ENCODE data around the gene ARSI.
"Not testable (repeated sequence)": the region's sequence is repeated elsewhere in the genome, so short reads cannot be mapped to it uniquely, and the experiment has no call there.

ARSI gene

DNA sequence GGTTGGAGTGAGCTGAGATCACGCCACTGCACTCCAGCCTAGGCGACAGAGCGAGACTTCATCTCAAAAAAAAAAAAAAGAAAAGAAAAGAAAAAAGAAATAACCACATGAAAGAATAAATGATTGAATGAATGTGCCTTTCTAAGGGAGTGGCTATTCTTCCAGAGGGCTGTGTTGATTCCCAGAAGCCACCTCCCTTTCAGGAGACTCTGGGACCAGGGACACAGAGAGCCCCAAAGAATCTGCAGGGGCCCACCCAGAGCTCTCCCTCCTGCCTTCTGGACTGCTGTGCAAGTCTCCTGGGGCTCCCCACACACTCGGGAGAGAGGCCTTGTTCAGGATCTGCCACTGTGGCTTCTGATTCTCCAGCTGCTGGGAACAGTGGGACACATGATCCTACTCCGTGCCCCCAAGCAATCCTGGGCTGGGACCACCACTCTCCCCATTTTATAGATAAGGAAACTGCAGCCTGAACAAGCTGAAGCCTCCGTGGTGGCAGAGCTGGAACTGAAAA lies 36.8 kb downstream of the ARSI start:
- no peak for DNase-seq (ENCODE audit: low spot score)

DNA sequence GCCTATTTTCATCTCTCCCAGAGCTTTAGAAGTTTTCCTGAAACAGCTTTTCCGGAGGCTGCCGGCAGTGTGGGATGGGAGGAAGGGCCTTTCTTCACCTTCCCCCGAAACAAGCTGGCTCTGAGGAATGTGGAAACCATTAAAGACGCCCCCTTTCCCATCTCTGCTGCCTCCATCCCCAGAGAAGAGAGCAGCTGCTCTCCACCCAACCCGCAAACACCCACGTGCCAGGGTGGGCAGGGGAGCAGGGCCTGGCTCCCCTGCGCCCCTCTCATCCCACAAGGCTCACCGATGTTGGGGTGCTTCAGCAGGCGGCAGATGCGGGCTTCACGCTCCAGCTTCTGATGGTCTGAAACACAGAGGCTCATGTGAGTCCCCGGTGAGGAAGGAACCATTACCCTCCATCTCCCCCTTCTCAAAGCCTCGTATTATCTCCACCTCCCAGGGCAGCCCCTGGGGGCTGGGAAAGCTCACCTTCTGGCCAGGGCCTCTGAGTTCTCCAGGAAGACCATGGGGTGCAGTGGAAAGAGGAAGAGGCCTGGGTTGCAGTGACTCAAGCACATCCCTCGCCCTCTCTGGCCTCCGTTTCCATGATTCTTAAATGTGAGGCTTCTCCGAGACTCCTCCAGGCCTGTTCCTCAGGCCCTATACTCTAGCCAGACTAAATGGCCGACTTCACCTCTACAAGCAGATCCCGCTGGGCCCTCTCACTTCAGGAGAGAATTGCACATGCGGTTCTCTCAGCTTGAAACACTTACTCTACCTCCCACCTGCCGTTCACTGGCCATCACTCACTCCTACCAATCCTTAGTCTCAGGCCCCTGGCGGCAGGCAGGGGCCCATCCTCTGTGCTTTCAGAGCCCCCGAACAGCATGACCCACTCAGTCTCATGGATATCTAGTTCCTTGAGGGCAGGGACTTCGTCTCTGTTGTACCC lies 37.8 kb downstream of the ARSI start:
- DNase-seq (ENCODE audit: low spot score): no peak

DNA sequence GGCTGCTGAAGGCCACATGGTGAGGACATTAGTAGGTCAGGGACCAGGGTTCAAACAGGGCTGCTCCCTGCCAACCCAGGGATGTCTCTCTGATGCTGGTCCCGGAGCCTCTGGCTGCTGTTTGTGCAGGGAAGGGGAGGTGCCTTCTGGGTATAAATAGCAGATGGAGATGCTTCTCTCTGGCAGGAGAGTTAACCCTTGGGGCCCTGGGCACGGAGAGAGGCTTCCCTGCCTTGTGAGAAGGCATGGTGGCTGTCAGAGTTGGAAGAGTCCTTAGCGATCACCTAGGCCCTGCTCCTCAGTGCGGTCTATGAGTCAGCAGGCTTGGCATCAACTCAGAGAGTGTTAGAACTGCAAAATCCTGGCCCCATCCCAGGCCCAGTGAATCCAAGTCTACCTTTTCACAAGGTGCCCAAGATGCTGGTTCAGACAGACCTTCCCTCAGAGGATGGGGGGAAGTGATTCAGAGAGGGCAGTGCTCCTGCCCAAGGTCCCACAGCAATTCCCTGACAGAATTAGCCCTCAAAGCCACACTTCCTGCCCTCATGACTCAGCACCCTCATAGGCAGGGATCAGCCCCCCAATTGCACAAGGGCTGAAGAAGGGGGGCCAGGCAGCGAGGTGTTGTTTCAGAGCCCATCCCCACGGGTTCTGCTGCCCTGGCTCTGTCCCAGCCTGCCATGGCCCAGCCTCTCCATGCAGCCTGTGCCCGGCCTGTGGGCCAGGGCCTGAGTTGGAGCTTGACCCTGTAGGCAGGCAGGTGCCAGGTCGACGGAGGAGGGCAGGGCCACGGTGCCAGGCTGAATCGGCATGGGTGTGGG lies 38.7 kb downstream of the ARSI start:
- no peak for DNase-seq (ENCODE audit: low spot score)

DNA sequence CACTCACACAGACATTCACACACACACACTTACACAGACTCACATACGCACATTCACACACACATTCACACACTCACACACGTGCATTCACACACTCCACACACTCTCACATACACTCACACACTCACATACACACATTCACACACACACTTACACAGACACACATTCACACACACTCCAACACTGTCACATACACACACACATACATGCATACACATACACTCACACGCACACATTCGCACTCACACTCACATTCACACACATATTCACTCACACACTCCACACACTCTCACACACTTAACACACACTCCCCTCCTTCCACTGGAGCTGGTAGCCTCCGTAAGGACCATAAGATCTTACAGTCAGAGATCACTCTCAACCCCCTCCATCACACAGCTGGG lies 39.3 kb downstream of the ARSI start:
- no peak for DNase-seq (ENCODE audit: low spot score)

DNA sequence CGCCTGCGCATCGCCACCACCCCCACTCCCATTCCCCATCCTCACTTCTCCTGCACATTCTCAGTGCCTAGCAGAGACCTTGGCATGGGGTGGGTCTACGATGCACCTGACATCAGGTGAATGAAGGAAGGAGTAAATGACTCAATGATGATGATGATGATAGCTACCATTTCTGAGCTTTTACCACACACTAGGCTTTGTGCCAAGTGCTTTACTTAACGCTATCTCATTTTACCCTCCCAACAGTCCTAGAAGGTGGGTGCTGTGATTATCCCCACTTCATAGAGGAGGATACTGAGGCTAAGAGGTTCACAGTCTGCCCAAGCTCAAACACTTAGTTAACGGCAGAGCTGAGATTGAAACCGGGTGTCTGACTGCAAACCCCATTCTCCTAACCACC lies 40.2 kb downstream of the ARSI start:
- DNase-seq (ENCODE audit: low spot score): no peak

DNA sequence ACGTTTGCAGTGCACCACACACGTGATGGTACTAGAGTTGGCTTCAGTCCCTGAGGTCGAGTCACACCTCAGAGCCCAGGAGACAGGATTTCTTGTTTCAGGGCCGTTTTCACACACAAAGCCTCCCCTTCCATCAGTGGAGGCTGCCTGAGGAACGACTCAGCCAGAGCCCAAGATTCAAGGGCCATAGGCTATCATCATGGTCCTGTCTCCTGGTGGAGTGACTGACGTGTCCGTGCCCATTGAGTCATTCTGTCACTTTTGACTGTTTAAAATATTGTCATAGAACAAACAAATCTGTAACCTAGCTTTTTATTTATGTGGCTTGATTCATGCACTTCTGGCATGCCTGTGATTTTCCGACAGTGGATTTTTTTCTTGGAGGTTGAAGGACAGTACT lies 41.5 kb downstream of the ARSI start:
- no peak for DNase-seq (ENCODE audit: low spot score)

DNA sequence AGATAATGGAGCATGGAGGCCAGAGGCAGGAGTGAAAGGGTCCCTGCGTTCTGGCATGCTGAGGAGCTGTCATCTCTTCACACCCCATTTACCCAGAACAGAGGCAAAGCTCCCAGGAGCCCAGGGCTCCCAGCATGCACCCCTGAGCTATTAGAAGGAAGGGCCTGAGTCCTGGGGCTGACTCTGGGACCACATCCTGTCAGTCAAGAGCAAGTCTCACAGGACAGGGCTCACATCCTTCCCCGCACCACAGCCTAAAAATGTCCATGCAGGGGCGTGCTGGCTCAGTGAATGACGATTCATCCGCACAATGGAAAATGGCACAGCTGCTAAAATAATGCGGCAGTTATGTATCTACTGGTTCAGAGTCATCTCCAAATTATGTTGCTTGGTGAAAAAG lies 44.6 kb downstream of the ARSI start:
- peak; percentile 13 for DNase-seq (ENCODE audit: low spot score)

DNA sequence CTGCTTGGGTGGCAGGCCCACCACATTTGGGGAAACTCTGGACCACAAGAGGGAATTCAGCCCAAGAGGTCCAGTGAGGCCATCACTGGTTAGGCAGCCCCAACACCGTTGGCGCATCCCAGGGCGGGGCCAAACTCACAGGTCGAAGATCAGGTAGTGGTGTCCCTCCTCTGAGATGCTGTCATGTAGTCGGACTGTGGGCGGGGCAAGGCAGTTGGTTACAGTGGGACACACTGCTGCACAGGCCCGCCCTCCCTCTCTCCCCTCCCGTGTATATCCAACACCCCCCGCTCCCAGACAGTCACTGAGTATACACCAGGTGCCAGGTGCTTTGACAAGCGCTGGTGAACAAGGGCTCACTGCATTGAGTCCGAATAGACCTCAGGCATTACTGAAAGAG lies 45.3 kb downstream of the ARSI start:
- no peak for DNase-seq (ENCODE audit: low spot score)

DNA sequence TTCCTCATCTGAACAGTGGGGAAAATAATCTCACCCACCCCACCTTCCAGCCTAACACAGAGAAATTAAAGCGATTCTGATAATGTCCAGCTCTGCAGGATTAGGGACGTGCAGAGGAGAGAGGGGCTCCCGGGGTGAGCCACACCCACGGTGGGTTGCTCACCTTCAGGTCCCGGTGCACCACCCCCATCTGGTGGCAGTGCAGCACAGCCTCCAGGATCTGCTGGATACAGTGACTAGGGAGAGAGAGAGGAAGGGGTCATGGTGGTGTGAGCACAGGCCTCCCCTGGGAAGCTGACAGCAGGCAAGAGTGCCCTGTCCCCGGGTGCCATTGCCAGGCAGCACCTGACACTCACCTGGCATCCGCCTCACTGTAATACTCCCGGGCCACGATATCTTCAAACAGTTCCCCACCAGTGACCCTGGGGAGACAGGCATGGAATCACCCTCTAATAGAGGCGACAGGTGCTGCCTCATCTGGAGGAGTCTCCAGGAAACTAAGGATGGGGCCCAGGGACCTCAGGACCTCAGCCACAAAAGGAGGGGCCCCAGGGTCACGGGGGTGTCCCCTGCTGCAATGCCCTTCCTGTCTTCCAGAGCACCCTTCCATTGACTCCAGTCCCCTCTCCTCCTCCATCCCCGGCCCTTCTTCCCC lies 46.2 kb downstream of the ARSI start:
- no peak for DNase-seq (ENCODE audit: low spot score)

DNA sequence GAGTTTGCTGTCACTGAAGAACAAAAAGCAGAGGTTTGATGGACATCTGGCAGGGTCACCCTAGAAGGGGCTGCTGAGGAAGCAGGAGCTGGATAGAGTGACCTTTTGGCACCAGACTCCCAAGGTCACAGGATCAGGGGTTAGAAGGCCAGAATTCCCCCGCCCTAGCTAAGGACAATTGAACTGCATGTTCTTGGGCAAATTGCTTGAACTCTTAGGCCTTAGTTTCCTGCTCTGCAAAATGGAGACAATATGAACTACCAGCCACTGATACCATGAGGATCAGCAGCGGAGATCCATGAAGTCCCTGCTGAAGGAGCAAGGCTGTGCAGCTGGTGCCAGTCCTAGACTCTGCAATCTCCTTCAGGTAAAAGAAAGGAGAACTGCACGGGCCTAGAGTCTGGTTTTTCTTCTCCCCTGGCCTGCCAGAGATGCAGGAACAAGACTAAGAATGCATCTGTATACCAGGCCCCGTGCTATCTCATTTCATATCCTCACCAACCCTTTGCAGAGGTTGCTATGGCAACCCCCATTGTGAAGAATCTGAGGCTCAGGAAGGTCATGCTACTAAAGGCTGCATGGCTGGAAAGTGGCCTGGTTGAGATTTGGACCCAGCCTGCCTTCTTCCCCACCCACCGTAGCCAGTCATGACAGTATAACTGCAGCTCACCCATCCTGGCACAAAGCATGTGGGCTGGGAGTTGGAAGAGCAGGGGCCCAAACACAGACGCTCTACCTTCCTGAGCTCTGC lies 46.9 kb downstream of the ARSI start:
- DNase-seq (ENCODE audit: low spot score): no peak

DNA sequence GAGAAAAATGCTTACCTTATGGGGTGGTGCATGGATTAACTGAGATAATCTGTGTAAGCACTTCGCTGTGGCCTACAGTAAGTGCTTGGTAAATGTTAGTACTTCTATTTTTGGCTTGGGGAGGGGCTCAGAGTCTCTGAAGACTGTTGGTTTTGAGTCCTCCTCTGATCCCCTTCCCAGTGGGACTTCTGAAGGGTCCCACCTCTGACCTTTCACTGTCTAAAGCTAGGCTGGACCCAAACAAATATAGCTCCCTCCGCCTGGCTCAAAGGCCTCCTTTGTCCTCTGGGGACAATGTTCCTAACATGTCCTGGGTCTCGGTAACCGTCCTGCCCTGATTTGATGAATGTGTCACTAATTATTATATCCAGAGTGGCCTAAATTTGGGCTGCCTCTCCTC lies 47.9 kb downstream of the ARSI start:
- DNase-seq (ENCODE audit: low spot score): no peak

DNA sequence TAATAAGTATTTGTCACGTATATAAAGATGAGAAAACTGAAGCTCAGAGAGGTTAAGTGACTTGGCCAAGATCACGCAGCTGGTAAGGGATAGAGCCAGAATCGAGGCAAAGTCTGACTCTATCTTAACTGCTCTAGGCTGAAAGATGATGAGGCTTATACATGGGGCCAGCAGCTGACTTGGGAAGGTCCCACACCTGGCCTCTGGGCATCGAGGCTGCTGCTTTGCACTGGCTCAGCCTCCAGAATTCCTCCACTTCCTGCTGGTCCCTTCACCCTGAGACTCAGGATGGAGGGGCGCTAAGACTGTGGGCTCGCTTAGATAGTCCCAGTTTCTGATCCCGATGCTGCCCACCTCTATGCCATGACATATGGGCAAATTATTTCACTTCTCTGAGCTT lies 48.3 kb downstream of the ARSI start:
- no peak for DNase-seq (ENCODE audit: low spot score)

DNA sequence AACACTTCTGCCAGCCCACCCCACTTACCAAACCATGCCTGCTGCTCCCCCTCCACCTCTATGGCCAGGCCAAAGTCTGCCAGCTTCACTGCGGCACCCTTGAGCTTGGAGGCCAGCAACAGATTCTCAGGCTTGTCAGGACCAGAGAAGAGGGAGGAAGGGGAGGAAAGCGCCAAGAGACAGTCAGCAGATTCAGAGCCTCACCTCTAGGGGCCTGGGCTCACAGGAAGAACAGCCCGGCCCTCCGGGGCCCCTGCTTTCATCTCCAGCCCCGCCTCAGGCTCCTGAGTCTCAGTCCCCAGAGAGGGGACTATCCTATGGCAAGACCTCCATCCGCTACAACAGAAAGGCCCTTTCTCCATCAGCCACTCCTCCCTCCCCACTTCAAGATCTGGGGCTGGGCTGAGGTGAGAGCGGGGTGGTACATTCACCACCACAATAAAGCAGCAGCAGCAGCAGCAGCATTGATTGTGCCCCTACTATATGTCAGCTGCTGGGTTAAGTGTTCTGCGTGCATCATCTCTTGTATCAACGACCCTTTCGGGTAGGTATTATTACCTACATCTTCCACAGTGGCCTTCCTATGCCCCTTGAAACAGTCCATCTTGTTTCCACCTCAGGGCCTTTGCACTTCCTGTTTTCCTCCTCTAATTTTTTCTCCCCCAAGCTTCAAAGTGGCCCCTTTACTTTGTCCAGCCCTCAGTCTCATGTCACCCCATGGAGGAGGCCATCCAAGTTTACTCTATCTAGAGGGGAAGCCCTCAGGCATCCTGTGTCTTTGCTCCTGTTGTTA lies 49.1 kb downstream of the ARSI start:
- DNase-seq (ENCODE audit: low spot score): no peak

DNA sequence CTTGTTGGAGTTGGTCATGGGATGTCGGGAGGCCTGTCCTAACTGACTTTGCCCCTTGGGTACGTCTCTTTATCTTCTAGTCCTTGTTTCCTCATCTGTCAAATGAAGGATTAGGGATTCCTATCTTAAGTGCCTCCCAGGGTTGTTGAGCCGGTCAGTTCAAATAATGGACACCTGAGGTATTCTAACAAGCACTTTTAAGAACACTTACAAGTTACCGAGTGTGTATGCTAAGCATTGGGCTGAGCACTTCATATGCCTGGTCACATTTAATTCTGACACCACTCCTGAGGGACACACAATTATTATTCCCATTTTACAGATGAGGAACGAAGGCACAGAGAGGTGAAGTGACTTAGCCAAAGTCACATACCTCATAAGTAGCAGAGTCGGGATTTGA lies 50.2 kb downstream of the ARSI start:
- DNase-seq (ENCODE audit: low spot score): no peak

DNA sequence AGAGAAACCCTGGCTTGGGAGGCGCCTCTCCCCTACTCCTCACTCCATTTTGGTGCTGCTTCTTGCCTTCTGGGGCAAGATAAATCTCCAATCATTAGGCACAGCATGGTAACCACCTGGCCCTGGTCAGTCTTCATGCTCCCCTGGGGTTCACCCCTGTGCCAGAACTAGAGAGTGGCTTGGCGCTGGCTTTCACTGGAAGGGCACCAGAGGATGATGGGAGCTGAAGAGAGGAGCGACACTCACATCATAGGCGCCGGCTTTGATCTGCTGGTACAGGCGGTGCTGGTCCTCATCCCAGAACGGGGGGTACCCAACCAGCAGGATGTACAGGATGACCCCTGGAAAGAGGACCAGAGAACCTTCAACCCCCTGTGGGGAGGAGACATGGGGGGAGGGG lies 51.2 kb downstream of the ARSI start:
- DNase-seq (ENCODE audit: low spot score): no peak

DNA sequence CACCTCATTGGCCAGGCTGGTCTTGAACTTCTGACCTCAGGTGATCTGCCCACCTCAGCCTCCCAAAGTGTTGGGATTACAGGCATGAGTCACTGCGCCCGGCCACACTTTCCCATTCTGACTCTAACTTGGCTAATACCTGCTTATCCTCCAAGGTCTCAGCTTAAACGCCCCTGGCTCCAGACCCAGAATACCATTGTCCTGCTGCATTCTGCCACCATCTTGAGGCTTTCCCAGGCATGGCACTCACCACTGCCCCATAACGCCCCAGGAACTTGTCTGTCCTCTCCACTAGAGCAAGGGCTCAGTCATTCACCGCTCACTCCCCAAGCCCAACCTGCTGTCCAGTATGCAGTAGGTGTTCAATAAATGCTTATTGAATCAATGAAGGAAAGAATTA lies 53.0 kb downstream of the ARSI start:
- no peak for DNase-seq (ENCODE audit: low spot score)

DNA sequence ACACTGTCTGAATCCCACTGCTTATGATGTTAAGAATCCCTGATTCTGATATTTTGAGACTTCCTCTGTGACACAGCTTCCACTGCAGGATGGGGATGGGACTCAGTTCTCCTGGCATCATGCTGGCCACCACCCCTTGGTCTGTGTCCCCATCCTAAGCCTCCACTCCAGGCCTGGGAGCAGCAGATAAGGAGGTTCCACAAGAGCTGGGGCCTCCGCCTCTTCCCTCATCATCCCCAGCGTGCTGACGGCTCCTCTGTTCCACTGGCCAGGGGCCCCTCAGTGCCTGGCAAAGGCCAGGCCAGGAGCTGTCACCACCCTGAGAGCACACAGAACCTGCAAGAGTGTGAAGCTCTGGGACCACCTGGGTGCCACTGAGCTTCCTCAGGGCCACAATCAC lies 53.8 kb downstream of the ARSI start:
- no peak for DNase-seq (ENCODE audit: low spot score)

DNA sequence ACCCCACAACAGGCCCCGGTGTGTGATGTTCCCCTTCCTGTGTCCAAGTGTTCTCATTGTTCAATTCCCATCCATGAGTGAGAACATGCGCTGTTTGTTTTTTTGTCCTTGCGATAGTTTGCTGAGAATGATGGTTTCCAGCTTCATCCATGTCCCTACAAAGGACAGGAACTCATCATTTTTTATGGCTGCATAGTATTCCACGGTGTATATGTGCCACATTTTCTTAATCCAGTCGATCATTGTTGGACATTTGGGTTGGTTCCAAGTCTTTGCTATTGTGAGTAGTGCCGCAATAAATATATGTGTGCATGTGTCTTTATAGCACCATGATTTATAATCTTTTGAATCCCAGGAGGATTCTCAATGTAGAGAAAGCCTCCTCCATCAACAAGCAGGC lies 54.2 kb downstream of the ARSI start:
- DNase-seq (ENCODE audit: low spot score): not testable (repeated sequence)

DNA sequence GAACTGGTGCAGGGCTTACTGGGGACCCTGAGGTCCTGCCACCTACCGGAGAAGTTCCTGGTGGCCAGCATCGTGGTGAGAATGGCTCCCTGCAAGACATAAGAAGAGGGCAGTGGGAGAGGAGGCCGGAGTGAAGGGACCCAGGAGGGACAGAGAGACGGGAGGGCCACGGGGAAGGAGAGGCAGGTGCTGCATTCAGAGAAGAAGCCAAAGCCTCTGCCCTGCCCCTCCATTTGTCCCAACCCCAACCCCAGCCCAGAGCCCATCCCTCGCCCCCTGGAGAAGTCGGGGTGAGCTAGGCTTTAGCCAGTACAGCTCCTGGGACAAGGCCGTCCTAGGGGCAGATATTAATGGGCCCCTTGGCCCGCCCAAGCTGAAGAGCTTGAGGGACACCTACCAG lies 55.0 kb downstream of the ARSI start:
- DNase-seq (ENCODE audit: low spot score): no peak

DNA sequence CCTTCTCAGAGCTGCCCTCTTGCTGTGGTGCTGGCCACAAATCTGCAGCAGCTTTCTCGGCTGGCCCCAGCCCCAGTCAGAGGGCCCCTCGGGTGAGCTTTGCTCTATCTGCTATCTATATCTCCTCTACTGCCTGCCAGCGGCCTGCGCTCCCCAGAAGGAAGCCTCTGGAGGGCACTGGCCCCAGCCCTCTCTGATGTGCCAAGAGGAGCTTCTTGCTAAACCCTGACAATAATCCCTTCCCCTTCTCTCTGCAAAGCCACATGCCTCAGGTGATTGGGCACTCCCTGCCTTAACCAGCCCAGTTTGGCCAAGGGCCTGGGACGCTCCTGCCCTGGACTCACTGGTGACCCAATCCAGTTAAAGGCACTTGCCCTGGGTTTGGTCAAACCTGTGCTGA lies 55.9 kb downstream of the ARSI start:
- DNase-seq (ENCODE audit: low spot score): no peak

DNA sequence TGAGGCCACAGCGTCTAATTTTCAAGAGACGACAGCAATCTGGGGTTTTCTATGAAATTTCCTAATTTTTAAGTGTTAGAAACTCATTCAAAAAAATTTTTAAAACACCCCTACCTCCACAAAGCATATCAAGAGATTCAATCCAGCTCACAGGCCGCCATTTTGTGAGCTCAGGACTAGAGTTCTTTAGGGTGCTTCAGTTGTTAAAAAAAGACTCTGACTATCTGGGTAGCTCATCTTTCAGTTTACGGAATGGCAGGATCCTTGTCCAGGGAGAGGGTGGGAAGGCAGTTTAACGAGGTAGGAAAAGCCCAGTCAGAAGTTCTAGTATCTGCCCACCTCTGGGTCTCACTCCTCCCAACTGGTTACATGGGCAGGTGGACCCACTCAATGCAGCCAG lies 56.3 kb downstream of the ARSI start:
- no peak for DNase-seq (ENCODE audit: low spot score)

Data from NAMALWA (cell line).